Measurements from ENCODE around the gene ENTPD7. TPM values are rescaled to one million over a fixed set of nuclear protein-coding genes. Genes with fewer than 3 reads are reported as not detected.

ENTPD7 gene
- total and polyA plus RNA-seq, 2 of the 8 experiments (the other 6 are each of a cell fraction or from before 2014, with no cell fraction given): 5.0 to 15.6 TPM

DNA sequence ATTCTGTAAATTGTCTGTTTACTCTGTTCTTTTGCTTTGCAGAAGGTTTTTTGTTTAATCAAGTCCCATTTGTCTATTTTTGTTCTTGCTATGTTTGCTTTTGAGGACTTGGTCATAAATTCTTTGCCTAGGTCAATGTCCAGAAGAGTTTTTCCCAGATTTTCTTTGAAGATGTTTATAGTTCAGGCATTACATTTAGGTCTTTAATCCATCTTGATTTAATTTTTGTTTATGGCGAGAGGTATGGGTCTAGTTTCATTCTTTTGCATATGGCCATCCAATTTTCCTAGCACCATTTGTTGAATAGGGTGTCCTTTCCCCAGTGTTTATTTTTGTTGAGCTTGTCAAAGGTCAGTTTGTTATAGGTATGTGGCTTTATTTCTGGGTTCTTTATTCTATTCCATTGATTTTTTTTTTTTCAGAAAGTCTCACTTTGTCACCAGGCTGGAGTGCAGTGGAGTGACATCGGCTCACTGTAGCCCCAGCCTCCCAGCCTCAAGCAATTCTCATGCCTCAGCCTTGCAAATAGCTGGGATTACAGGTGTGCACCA, 11.6 kb upstream of the ENTPD7 start:
- H3K9me3 ChIP-seq (ENCODE audit: insufficient read depth in 2 of 2, low read depth in 1 of 2, low read length in 1 of 2): peaks cover 0 to 4% of the 10 kb centered on the region in 2 experiments; a peak in 1 of 4 replicates
- no peak for FAIRE-seq
- TF ChIP-seq BRCA1 (IDR thresholded peaks at IDR 0.05; ENCODE audit: low read depth, low read length) (no peak), CEBPB (IDR thresholded peaks at IDR 0.05; ENCODE audit: low read depth, low read length) (no peak), CHD1 (IDR thresholded peaks at IDR 0.05; ENCODE audit: low read depth, low read length) (no peak), BCL11A (IDR thresholded peaks at IDR 0.05; ENCODE audit: low read depth in 2 of 2, low read length in 2 of 2) (no peak), TAF1 (IDR thresholded peaks at IDR 0.05; ENCODE audit: low read depth, low read length) (no peak), EP300 (IDR thresholded peaks at IDR 0.05; ENCODE audit: borderline replicate concordance in 1 of 2, low read depth in 2 of 2, low read length in 2 of 2) (no peak), BACH1 (IDR thresholded peaks at IDR 0.05; ENCODE audit: low read length) (no peak), CREB1 (IDR thresholded peaks at IDR 0.05) (no peak), KDM4A (IDR thresholded peaks at IDR 0.05; ENCODE audit: low read depth, low read length, severe bottlenecking) (no peak)

More for the DNA sequence above, 11.6 kb upstream of the ENTPD7 start:
- Histone ChIP-seq H3K4ac (replicated peaks; ENCODE audit: insufficient read length, low read depth, low read length) (no peak overlapping the region), H3K79me1 (ENCODE audit: low read depth, low read length) (no peaks in the 10 kb centered on the region), H3K27me3 (replicated peaks in 1 of 4; ENCODE audit: control insufficient read depth in 3 of 4, extremely low read depth in 1 of 4, insufficient read depth in 3 of 4, low read length in 3 of 4) (no peaks in the 10 kb centered on the region; a peak in 1 of 7 replicates), H2BK120ac (replicated peaks; ENCODE audit: low read depth, low read length) (no peak overlapping the region), H3K4me2 (ENCODE audit: insufficient read depth in 1 of 2, low read depth in 2 of 2, low read length in 2 of 2) (no peak overlapping the region), H3K9ac (replicated peaks in 1 of 4; ENCODE audit: extremely low read depth in 1 of 4, low read depth in 3 of 4, low read length in 3 of 4) (no peak overlapping the region), H3K23me2 (ENCODE audit: low read depth, low read length) (no peaks in the 10 kb centered on the region), H2BK15ac (ENCODE audit: low read length) (no peak overlapping the region), H4K20me1 (replicated peaks in 1 of 2; ENCODE audit: control insufficient read depth in 1 of 2, insufficient read depth in 2 of 2, low read length in 2 of 2) (no peaks in the 10 kb centered on the region), H4K5ac (ENCODE audit: insufficient read length, low read depth, low read length) (no peak overlapping the region), H3K79me2 (ENCODE audit: control insufficient read depth in 1 of 2, insufficient read depth in 2 of 2, low read length in 2 of 2) (no peaks in the 10 kb centered on the region), H2BK5ac (ENCODE audit: low read depth, low read length) (no peak overlapping the region), H2AK5ac (ENCODE audit: low read depth, low read length) (no peak overlapping the region), H2AFZ (ENCODE audit: low read length) (no peak overlapping the region), H4K8ac (ENCODE audit: extremely low read depth, insufficient read depth, low read length) (no peak overlapping the region), H3K27ac (ENCODE audit: low read depth, low read length) (no peak overlapping the region), H4K91ac (replicated peaks; ENCODE audit: insufficient read length, low read length) (no peak overlapping the region), H3K4me3 (ENCODE audit: extremely low read depth in 1 of 4, insufficient read depth in 2 of 4, low read depth in 3 of 4, low read length in 4 of 4) (no peak overlapping the region), H3K18ac (ENCODE audit: extremely low read depth, low read length) (no peak overlapping the region), H3K23ac (ENCODE audit: insufficient read length) (no peak overlapping the region), H3K14ac (ENCODE audit: insufficient read length) (no peak overlapping the region), H2BK12ac (ENCODE audit: low read depth, low read length) (no peak overlapping the region), H3K36me3 (ENCODE audit: control insufficient read depth in 2 of 4, insufficient read depth in 4 of 4, low read length in 3 of 4) (no peaks in the 10 kb centered on the region), H3K56ac (replicated peaks; ENCODE audit: insufficient read length, low read depth, low read length) (no peak overlapping the region), H2BK20ac (ENCODE audit: low read length) (no peak overlapping the region), H3K4me1 (replicated peaks in 1 of 4; ENCODE audit: control insufficient read depth in 3 of 4, insufficient read depth in 4 of 4, low read length in 3 of 4) (no peaks in the 10 kb centered on the region)
- CTCF ChIA-PET (ENCODE audit: partially characterized antibody): no interaction called here
- 98% methylated on average over 2 of the region's 2 CpGs; no CpG with 5 or more reads in 1 of the 2 experiments for WGBS, 2 experiments (ENCODE audit: extremely low coverage in 1 of 2, insufficient coverage in 1 of 2, insufficient read length in 1 of 2, insufficient replicate concordance in 2 of 2, low coverage in 1 of 2, low lambda C conversion rate in 2 of 2, missing lambda C conversion rate in 1 of 2)
- no peak for DNase-seq (ENCODE audit: low read depth in 1 of 2, low spot score in 2 of 2)
- POLR2A ChIA-PET (ENCODE audit: partially characterized antibody): no interaction called here
